ENCODE measurements around the gene LUC7L2.

DNA sequence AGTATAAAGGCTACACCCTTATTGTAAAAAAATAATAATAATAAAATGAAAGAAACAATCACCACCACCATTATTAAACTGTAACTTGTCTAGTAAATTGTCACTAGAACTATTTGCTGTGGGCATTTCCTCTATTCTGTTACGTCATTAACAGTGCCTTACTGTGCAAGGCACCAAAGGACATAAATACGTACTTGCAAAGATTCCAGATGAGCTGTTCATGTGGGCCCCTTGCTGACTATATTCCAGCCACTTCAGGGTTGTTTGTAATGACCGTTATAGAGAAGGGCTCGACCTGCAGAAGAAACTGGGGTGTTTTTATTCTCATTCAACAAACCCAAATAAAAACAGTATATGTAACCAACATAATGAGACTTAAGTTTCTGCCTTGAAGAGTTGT is 63.4 kb downstream of the LUC7L2 start:
- TF ChIP-seq, protein P1, sequence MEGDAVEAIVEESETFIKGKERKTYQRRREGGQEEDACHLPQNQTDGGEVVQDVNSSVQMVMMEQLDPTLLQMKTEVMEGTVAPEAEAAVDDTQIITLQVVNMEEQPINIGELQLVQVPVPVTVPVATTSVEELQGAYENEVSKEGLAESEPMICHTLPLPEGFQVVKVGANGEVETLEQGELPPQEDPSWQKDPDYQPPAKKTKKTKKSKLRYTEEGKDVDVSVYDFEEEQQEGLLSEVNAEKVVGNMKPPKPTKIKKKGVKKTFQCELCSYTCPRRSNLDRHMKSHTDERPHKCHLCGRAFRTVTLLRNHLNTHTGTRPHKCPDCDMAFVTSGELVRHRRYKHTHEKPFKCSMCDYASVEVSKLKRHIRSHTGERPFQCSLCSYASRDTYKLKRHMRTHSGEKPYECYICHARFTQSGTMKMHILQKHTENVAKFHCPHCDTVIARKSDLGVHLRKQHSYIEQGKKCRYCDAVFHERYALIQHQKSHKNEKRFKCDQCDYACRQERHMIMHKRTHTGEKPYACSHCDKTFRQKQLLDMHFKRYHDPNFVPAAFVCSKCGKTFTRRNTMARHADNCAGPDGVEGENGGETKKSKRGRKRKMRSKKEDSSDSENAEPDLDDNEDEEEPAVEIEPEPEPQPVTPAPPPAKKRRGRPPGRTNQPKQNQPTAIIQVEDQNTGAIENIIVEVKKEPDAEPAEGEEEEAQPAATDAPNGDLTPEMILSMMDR (IDR thresholded peaks at IDR 0.05): no peak
- no peak for TF ChIP-seq EZH2 (IDR thresholded peaks at IDR 0.05; ENCODE audit: borderline replicate concordance, insufficient read depth, low read depth, low read length, poor library complexity, severe bottlenecking)

All from B cell (primary cell).